Rectal smooth muscle tissue (tissue), 1 donor: ENCODE data around the gene MYNN.

Experiments used
- H3K27ac ChIP-seq: one replicate; pipeline ENCODE4 v1.7.0; 2013; ENCODE audit warnings: low read depth, low read length, inconsistent platforms
- H3K27me3 ChIP-seq: one replicate; pipeline ENCODE4 v1.7.0; 2013; ENCODE audit warnings: low read length; ENCODE audit not compliant: control insufficient read depth, insufficient read depth
- H3K36me3 ChIP-seq: one replicate; pipeline ENCODE4 v1.7.0; 2013; ENCODE audit warnings: low read length; ENCODE audit not compliant: control insufficient read depth, insufficient read depth
- H3K4me1 ChIP-seq: one replicate; pipeline ENCODE4 v1.7.0; 2013; ENCODE audit warnings: low read length; ENCODE audit not compliant: control insufficient read depth, insufficient read depth
- H3K4me3 ChIP-seq: one replicate; pipeline ENCODE4 v1.7.0; 2013; ENCODE audit warnings: low read length
- H3K9ac ChIP-seq: one replicate; pipeline ENCODE4 v1.7.0; 2013; ENCODE audit warnings: low read length

Gene MYNN

DNA sequence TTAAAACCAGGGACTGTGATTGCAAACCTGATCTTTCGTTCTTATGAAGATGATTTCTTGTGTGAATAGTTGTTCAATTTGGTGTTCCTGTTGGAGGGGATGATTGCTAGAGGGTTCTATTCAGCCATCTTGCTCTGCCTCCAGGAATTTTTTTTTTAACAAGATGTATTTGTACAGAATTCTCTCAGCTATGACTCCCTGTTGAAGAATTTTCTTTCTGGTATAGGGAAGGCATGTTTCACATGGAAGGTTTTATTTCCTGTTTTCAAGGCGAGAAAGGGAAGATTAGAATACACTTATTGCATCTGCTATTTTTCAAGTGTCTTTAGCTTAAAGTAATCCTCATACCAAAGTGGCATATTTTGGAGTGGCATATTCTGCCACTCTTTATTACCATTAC, 45.1 kb downstream of the MYNN start:
- H3K27me3 ChIP-seq = no peaks in the 10 kb centered on the region
- no peak overlapping the region for H3K27ac ChIP-seq
- H3K9ac ChIP-seq = no peak overlapping the region
- no peaks in the 10 kb centered on the region for H3K4me1 ChIP-seq
- H3K36me3 ChIP-seq = no peaks in the 10 kb centered on the region
- H3K4me3 ChIP-seq = no peak overlapping the region

GRCh38 chr3:169822091-169822490, 48.9 kb downstream of the MYNN start:
- Histone ChIP-seq H3K9ac (no peak overlapping the region), H3K27ac (no peak overlapping the region), H3K27me3 (no peaks in the 10 kb centered on the region), H3K36me3 (no peaks in the 10 kb centered on the region), H3K4me1 (no peaks in the 10 kb centered on the region), H3K4me3 (no peak overlapping the region)

DNA sequence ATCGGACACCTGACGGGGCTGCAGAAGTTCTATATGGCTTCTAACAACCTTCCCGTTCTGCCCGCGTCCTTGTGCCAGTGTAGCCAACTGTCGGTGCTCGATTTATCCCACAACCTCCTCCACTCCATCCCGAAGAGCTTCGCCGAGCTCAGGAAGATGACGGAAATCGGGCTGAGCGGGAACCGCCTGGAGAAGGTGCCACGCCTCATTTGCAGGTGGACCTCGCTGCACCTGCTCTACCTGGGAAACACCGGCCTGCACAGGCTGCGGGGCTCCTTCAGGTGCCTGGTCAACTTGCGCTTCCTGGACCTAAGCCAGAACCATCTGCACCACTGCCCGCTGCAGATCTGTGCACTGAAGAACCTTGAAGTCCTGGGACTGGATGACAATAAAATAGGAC, 49.3 kb downstream of the MYNN start:
- Histone ChIP-seq H3K27ac (no peak overlapping the region), H3K36me3 (no peaks in the 10 kb centered on the region), H3K4me3 (no peak overlapping the region), H3K27me3 (no peaks in the 10 kb centered on the region), H3K4me1 (no peaks in the 10 kb centered on the region), H3K9ac (no peak overlapping the region)

- Histone ChIP-seq H3K4me1 (no peaks in the 10 kb centered on the region), H3K27me3 (no peaks in the 10 kb centered on the region), H3K36me3 (no peaks in the 10 kb centered on the region)
Observed at GRCh38 chr3:169822983-169823382, 49.8 kb downstream of the MYNN start.

GRCh38 chr3:169825316-169825715, 52.1 kb downstream of the MYNN start:
- Histone ChIP-seq H3K4me3 (no peak overlapping the region), H3K27me3 (no peaks in the 10 kb centered on the region), H3K9ac (no peak overlapping the region), H3K36me3 (no peaks in the 10 kb centered on the region), H3K4me1 (no peaks in the 10 kb centered on the region), H3K27ac (no peak overlapping the region)

More at GRCh38 chr3:169822983-169823382, 49.8 kb downstream of the MYNN start:
- Histone ChIP-seq H3K4me3 (no peak overlapping the region), H3K9ac (no peak overlapping the region), H3K27ac (no peak overlapping the region)

GRCh38 chr3:169827712-169828111, 54.5 kb downstream of the MYNN start:
- no peaks in the 10 kb centered on the region for H3K4me1 ChIP-seq
- no peaks in the 10 kb centered on the region for H3K36me3 ChIP-seq
- H3K27me3 ChIP-seq = no peaks in the 10 kb centered on the region

DNA sequence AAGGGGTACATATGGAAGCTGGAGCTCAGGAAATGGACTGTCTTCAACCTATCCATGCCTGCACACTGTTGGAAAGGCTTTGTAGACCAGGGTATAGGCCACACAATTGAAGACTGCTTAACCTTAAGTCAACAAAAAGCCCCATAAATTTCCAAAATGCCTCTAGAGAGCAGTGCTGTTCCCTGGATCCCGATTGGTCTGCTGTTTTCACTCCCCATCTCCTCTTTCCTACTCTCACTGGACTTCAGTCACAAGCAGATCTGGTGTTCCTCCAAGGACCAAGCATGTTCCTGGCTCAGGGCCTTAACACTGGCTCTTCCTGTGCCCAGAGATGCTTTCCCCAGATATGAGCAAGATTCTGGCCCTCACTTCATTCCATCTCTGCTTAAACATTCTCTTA, 62.3 kb downstream of the MYNN start:
- no peak overlapping the region for H3K27ac ChIP-seq
- H3K36me3 ChIP-seq = no peaks in the 10 kb centered on the region
- H3K4me1 ChIP-seq = no peaks in the 10 kb centered on the region
- no peak overlapping the region for H3K9ac ChIP-seq
- no peak overlapping the region for H3K4me3 ChIP-seq
- no peaks in the 10 kb centered on the region for H3K27me3 ChIP-seq

More at GRCh38 chr3:169827712-169828111, 54.5 kb downstream of the MYNN start:
- H3K27ac ChIP-seq = no peak overlapping the region
- H3K9ac ChIP-seq = no peak overlapping the region
- H3K4me3 ChIP-seq = no peak overlapping the region

- no peak overlapping the region for H3K4me3 ChIP-seq
- H3K27ac ChIP-seq = no peak overlapping the region
- H3K9ac ChIP-seq = no peak overlapping the region
- no peaks in the 10 kb centered on the region for H3K36me3 ChIP-seq
- H3K27me3 ChIP-seq = no peaks in the 10 kb centered on the region
- no peaks in the 10 kb centered on the region for H3K4me1 ChIP-seq
Observed at GRCh38 chr3:169836078-169836941, 63.1 kb downstream of the MYNN start.

DNA sequence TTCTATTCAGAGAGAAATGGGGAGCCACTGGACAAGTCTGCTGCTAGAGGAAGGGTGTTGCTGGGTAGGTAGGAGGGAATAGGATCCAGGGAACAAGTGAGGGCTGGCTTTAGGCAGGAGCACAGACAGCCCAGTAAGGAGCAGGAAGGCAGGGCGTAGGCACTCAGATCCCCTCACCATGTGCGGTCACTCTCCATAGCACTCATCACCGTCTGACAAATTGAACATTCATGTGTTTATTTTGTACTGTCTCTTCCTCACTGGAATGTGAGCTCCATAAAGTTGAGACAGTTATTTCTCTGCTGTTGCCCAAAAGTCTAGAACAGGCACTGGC, 63.7 kb downstream of the MYNN start:
- H3K9ac ChIP-seq = no peak overlapping the region
- H3K4me3 ChIP-seq = no peak overlapping the region
- no peaks in the 10 kb centered on the region for H3K27me3 ChIP-seq
- H3K36me3 ChIP-seq = no peaks in the 10 kb centered on the region
- no peak overlapping the region for H3K27ac ChIP-seq
- H3K4me1 ChIP-seq = no peaks in the 10 kb centered on the region

DNA sequence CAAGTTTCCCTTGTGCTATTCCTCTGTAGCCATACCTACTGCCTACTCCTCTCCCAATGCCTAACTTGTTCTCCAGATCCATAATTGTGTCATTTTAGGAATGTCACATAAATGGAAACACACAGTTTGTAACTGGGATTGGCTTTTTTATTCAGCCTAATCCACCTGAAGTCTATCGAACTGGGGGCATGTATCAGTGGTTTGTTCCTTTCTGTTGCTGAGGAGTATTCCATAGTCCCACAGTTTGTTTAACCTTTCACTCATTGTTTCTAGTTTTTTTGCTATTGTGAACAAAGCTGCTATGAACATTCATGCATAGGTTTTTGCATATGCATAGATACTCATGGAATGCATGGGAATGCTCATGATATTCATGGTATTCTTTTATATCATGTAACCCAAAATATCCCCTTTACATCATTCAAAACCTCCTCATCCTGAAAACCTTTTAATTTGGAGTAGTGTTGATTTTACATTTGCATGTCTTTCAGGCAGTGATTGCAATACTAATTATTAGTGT, 65.4 kb downstream of the MYNN start:
- H3K4me3 ChIP-seq = no peak overlapping the region
- H3K27me3 ChIP-seq = no peaks in the 10 kb centered on the region
- no peak overlapping the region for H3K9ac ChIP-seq
- H3K36me3 ChIP-seq = no peaks in the 10 kb centered on the region
- no peaks in the 10 kb centered on the region for H3K4me1 ChIP-seq
- no peak overlapping the region for H3K27ac ChIP-seq
